SW480 (cell line): ENCODE data around the gene MEGF8.
"Not testable (repeated sequence)": the region's sequence is repeated elsewhere in the genome, so short reads cannot be mapped to it uniquely, and the experiment has no call there.

Experiments
- DNase-seq: peaks from one replicate; pipeline ENCODE4 v3.0.0-alpha.2; 2016; ENCODE audit warnings: low spot score

MEGF8 gene

DNA sequence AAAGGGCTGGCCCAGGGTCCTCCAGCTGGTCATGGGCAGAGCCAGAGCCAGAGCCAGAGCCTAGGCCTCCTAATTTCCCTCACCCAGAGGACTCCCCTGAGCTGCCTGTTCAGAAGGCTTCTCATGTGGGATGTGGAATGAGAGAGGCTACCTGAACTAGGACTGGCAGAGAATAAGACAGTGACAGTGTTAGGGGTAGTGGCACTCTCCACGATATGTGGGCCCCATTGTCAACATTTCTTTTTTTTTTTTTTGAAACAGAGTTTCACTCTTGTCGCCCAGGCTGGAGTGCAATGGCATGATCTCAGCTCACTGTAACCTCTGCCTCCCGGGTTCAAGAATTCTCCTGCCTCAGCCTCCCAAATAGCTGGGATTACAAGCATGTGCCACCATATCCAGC is 5.9 kb downstream of the MEGF8 start:
- DNase-seq = not testable (repeated sequence)

DNA sequence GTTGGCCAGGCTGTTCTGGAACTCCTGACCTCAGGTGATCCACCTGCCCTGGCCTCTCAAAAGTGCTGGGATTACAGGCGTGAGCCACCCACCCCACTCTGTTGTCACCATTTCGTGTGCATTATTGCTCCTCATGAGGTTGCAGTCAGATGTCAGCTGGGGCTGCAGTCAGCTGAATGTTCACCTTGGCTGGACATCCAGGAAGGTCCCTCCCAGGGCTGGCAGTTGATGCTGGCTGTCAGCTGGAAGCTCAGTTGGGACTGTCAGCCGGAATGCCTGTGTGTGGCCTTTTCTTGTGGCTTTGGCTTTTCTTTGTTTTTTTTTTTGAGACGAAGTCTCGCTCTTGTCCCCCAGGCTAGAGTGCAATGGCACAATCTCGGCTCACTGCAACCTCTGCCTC is 6.6 kb downstream of the MEGF8 start:
- no peak for DNase-seq

DNA sequence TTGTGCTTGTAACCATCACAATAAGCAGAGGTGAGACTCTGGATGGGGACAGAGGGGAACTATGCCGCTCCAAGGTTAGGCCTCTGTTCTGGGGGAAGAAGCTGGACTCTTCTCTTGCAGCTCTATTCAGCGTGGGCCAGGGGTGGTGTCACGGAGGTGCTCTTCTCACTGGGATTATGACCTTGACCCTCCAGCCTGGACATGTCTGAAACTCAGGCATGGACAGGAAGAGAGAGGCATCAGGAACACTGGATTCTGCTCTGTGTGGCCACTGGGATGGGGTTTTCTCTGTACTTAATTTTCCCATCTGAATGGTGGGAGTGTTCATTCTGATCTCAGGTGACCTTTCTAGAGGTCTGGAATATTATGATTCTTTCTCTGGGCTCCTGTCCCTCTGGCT is 7.6 kb downstream of the MEGF8 start:
- DNase-seq = no peak

DNA sequence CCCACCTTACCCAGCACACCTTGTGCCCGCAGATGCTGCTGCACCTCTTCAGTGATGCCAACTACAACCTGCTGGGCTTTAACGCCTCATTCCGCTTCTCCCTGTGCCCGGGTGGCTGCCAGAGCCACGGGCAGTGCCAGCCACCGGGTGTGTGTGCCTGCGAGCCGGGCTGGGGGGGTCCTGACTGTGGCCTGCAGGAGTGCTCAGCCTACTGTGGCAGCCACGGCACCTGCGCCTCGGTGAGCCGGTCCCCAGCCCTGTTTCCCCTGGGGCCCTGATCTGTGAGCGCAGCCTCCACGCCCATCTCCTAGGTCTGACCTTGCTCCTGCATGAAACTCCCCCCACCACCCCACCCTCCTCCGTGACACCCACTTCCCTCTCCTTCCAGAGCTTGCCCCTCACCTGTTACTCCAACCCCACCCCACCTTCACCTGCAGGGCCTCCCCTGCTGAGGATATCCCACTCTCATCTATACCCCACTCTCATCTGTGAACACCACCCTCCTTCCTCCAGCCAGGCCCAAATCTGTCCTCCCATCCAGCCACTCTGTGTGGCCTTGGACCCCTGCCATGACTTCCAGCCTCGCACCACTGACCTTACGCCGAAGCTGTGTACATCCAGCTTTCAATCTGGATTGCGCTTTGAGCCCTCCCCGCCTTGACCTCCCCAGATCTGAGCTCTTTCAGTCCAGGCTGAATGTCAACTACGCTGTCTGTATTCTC is 8.7 kb downstream of the MEGF8 start:
- DNase-seq = no peak

DNA sequence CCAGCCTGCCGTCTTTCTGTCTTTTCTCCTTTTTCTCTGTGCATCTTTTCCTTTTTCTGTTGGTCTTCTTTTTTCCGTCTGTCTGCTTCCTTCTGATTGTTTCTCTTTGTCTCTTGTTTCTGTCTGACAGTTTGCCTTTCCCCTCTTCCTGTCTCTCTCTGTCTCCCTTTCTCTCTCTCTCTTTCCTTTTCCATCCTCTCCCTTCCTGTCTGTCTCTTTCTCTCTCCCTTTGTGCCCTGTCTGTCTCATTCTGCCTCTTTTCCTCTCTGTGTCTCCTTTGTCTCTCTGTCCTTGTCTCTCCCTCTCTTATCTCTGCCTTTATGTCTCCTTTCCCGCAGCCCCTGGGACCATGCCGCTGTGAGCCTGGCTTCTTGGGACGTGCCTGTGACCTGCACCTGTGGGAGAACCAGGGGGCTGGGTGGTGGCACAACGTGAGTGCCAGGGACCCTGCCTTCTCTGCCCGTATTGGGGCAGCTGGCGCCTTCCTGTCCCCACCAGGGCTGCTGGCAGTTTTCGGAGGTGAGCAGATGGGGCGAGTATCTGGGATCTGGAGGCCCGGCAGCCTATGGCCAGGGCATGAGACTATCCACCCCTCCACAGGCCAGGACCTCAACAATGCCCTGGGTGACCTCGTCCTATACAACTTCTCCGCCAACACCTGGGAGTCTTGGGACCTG is 9.4 kb downstream of the MEGF8 start:
- no peak for DNase-seq

DNA sequence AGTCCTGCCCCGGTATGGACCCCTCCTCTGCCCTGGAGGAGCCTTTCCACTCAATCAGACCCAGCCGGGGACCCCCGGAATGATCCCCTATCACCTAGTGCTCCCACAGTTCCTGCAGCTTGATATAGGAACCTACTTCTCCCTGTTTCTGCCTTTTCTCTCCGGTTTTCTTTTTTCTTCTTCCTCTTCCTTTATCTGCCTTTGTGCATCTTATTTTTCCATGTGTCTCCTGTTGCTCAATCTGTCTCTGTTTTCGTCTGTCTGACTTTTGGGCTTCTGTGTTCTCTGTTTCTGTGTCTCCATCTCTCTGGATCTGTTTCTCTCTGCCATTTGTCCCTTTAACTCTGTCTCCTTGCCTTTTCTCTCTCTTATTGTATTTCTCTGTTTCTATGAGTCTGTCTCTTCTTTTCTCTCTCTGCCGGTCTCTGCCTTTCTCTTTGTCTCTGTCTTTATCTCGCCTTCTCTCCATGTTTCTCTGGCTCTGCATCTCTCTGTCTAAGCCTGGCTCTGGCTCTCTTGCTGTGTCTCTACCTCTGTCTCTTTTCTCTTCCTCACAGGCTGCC is 10.0 kb downstream of the MEGF8 start:
- no peak for DNase-seq

DNA sequence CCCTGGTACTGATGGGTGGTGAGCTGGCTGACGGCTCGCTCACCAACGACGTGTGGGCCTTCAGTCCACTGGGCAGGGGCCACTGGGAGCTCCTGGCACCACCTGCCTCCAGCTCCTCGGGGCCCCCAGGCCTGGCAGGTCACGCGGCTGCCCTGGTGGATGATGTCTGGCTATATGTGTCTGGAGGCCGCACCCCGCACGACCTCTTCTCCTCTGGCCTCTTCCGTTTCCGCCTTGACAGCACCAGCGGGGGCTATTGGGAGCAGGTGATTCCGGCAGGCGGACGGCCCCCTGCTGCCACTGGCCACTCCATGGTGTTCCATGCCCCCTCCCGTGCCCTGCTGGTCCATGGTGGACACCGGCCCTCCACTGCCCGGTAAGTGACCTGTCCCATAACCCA is 10.5 kb downstream of the MEGF8 start:
- no peak for DNase-seq

DNA sequence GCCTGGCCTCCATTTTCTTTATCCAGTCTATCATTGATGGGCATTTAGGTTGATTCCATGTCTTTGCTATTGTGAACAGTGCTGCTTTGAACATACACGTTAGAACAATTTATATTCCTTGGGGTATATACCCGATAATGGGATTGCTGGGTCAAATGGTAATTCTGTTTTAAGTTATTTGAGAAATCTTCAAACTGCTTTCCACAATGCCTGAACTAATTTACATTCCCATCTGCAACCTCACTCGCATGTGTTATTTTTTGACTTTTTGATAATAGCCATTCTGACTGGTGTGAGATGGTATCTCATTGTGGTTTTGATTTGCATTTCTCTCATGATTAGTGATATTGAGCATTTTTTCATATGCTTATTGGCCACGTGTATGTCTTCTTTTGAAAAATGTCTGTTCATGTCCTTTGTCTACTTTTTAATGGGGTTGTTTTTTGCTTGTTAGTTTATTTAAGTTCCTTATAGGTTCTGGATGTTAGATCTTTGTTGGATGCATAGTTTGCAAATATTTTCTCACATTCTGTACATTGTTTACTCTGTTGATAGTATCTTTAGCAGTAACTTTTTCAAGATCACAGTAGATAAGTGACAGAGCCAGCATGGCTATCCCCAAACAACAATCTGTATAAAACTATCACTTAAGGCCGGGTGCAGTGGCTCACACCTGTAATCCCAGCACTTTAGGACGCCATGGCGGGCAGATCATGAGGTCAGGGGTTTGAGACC is 13.9 kb downstream of the MEGF8 start:
- not testable (repeated sequence) for DNase-seq

DNA sequence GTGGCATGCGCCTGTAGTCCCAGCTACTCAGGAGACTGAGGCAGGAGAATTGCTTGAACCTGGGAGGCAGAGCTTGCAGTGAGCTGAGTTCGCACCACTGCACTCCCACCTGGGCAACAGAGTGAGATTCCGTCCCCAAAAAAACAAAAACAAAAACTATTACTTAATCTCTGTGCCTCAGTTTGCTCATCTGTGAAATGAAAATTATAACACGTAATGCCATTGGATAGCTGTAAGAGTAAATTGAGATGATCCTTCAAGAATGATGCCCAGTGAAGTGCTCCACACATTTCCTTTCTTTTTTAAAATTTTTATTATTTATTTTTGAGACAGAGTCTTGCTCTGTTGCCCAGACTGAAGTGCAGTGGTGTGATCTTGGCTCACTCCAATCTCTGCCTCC is 14.5 kb downstream of the MEGF8 start:
- DNase-seq = not testable (repeated sequence)

GRCh38 chr19:42343344-42344110 is 18.1 kb downstream of the MEGF8 start:
- no peak for DNase-seq

DNA sequence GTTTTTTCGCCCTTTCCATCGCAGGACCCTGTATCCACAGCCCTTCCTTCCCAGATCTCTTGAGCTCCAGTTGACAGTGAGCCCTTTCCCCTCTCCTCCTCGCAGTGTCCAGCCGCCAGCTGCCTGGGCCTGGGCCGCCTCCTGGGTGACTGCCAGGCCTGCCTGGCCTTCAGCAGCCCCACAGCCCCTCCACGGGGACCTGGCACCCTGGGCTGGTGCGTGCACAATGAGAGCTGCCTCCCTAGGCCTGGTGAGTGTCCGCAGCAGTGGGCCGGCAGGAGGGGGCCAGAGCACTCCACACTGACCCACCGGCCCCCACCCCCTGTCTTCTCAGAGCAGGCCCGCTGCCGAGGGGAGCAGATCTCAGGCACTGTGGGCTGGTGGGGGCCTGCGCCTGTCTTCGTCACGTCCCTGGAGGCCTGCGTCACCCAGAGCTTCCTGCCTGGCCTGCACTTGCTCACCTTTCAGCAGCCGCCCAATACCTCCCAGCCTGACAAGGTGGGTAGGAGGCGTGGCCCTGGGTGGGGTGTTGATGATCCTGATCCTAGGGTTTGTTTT is 19.0 kb downstream of the MEGF8 start:
- no peak for DNase-seq

DNA sequence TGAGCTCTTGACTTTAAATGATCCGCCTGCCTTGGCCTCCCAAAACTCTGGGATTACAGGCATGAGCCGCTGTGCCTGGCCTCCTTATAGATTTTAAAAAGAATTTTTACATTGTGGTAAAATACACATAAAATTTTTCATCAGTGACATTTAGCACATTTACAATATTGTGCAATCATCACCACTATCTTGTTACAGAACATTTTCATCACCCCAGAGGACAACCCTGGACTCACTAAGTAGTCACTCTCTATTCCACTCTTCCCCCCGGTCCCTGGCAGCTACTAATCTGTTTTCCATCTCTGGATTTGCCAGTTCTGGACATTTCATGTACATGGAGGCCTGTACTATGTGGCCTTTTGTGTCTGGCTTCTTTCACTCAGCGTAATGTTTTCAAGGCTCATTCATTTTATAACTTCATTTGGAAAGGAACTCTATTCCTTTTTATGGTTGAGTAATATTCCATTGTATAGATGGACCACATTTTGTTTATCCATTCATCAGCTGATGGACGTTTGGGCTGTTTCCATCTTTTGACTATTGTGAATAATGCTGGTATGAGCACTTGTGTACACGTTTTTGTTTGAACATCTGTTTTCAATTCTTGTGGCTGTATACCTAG is 19.9 kb downstream of the MEGF8 start:
- no peak for DNase-seq

- no peak for DNase-seq
These were observed 22.8 kb downstream of the MEGF8 start for GRCh38 chr19:42348211-42348610.

GRCh38 chr19:42349378-42350107 is 24.1 kb downstream of the MEGF8 start:
- no peak for DNase-seq

DNA sequence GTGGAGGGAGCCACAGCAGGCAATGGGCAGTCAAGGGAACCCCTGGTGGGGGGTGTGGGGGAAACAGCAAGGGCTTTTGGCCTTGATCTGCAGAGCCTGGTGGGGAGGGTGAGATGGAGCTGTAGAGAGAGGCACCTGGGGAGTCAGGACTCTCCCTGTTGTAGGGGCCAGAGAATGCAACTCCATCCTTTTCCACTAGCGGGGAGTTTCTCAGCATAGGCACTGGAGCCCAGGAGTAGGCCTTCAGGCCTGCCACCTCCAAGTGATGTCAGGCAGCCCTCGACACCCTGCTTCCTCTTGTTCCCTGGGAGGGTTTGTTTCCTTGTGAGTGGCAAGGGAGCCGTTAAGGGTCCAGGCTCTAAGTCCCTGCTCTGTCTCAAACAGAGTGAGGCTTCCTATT is 25.0 kb downstream of the MEGF8 start:
- DNase-seq = no peak

GRCh38 chr19:42351079-42351735 is 25.8 kb downstream of the MEGF8 start:
- no peak for DNase-seq

- no peak for DNase-seq
These were observed 27.1 kb downstream of the MEGF8 start for GRCh38 chr19:42352301-42353259.

DNA sequence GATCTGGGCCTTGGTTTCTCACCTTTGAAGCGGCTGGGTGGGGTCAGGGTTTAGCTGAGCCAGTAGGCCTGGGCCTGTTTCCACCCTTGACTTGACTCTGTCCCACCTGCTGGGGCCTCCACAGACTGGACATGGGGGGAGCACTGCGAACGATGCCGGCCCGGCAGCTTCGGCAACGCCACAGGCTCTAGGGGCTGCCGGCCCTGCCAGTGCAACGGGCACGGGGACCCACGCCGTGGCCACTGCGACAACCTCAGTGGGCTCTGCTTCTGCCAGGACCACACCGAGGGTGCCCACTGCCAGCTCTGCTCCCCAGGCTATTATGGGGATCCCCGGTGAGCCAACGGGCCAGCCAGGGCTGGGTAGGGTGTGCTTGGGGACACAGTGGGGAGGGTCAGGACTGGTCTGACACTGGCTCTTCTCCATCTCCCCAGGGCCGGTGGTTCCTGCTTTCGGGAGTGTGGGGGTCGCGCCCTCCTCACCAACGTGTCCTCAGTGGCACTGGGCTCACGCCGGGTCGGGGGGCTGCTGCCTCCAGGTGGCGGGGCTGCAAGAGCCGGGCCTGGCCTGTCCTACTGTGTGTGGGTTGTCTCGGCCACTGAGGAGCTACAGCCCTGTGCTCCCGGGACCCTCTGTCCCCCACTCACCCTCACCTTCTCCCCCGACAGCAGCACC is 28.0 kb downstream of the MEGF8 start:
- no peak for DNase-seq
